ENCODE data around the gene ISY1. TPM values are rescaled to one million over a fixed set of nuclear protein-coding genes. Genes with fewer than 3 reads are reported as not detected.

ISY1 gene
- total RNA-seq = 10 to 100 TPM; 24.5 to 28.4 TPM
- 10 to 100 TPM; 23.1 to 39.6 TPM for polyA plus RNA-seq
- long read RNA-seq, donor 1, transcript ISY1-203 (11 exons, 3,842 nt) = major isoform, 15 of 16 reads
- long read RNA-seq, donor 1, partial matches to known transcripts = 0 of 16 reads
- long read RNA-seq, donor 1, other reads (novel, unspliced or antisense) = 0 of 16 reads
- long read RNA-seq, donor 2, transcript ISY1-203 (11 exons, 3,842 nt) = major isoform, 5 of 6 reads
- long read RNA-seq, donor 2, partial matches to known transcripts = 0 of 6 reads
- long read RNA-seq, donor 2, other reads (novel, unspliced or antisense) = 0 of 6 reads
- long read RNA-seq, donor 3, transcript ISY1-203 (11 exons, 3,842 nt) = major isoform, 7 of 7 reads
- long read RNA-seq, donor 3, partial matches to known transcripts = 0 of 7 reads
- long read RNA-seq, donor 3, other reads (novel, unspliced or antisense) = 0 of 7 reads
- long read RNA-seq, donor 4, transcript ISY1-203 (11 exons, 3,842 nt) = major isoform, 7 of 8 reads
- long read RNA-seq, donor 4, partial matches to known transcripts = 0 of 8 reads
- long read RNA-seq, donor 4, other reads (novel, unspliced or antisense) = 0 of 8 reads
- long read RNA-seq, donor 5, transcript ISY1-203 (11 exons, 3,842 nt) = major isoform, 11 of 16 reads
- long read RNA-seq, donor 5, partial matches to known transcripts = 5 of 16 reads
- long read RNA-seq, donor 5, other reads (novel, unspliced or antisense) = 0 of 16 reads

- peak; percentile 94 to 99 (median 99) for DNase-seq
Observed at GRCh38 chr3:129160891-129161859, at the start of gene ISY1. Gene ISY1, minus strand, starts transcription at chr3:129161063. Its CDS starts 88 bp downstream, at chr3:129160975.

GRCh38 chr3:129207479-129207878 lies 46.6 kb upstream of the ISY1 start:
- H3K27ac ChIP-seq (ENCODE audit: low read depth in 1 of 2, low read length in 1 of 2) = no peak overlapping the region
- ATAC-seq (ENCODE audit: insufficient read depth, low FRiP score) (no peak), DNase-seq (peak; percentile 84 to 93 (median 92))
- H3K9me3 ChIP-seq (ENCODE audit: control insufficient read depth in 4 of 4, insufficient read depth in 3 of 4, low read length in 3 of 4) = no peaks in the 10 kb centered on the region
- WGBS, 2 donors = 61 to 74% methylated on average over 4 of the region's 4 CpGs
- TF ChIP-seq CTCF (IDR thresholded peaks at IDR 0.05; ENCODE audit: control extremely low read depth, extremely low read depth) = no peak
- no peak overlapping the region for H3K4me3 ChIP-seq
- H3K9ac ChIP-seq (ENCODE audit: insufficient read depth in 1 of 2, low read length in 2 of 2) = no peak overlapping the region
- H3K27me3 ChIP-seq (ENCODE audit: control insufficient read depth in 3 of 3, insufficient read depth in 3 of 3, low read length in 2 of 3) = no peaks in the 10 kb centered on the region
- H3K4me1 ChIP-seq (ENCODE audit: control insufficient read depth in 5 of 5, insufficient read depth in 5 of 5, low read length in 5 of 5) = peaks cover 0 to 15% (median 3%) of the 10 kb centered on the region in 5 donors
- no peaks in the 10 kb centered on the region for H3K36me3 ChIP-seq (ENCODE audit: control insufficient read depth in 4 of 4, insufficient read depth in 4 of 4, low read length in 4 of 4)

More at GRCh38 chr3:129160891-129161859, at the start of gene ISY1:
- WGBS, 2 donors = 0% methylated on average over 64 to 67 of the region's 67 CpGs
- peak; percentile 90 for ATAC-seq (ENCODE audit: insufficient read depth, low FRiP score)
- Histone ChIP-seq H3K27ac (ENCODE audit: low read depth in 1 of 2, low read length in 1 of 2) (peak within 1 kb of the TSS; percentile 94 to 96), H3K9me3 (ENCODE audit: control insufficient read depth in 4 of 4, insufficient read depth in 3 of 4, low read length in 3 of 4) (no peaks in the 10 kb centered on the region), H3K4me1 (ENCODE audit: control insufficient read depth in 5 of 5, insufficient read depth in 5 of 5, low read length in 5 of 5) (peaks cover 1 to 20% (median 14%) of the 10 kb centered on the region in 5 donors), H3K36me3 (ENCODE audit: control insufficient read depth in 4 of 4, insufficient read depth in 4 of 4, low read length in 4 of 4) (peaks cover 7 to 16% (median 9%) of the 10 kb centered on the region in 4 donors), H3K9ac (ENCODE audit: insufficient read depth in 1 of 2, low read length in 2 of 2) (peak within 1 kb of the TSS; percentile 80 to 98), H3K27me3 (ENCODE audit: control insufficient read depth in 3 of 3, insufficient read depth in 3 of 3, low read length in 2 of 3) (no peaks in the 10 kb centered on the region), H3K4me3 (peak within 1 kb of the TSS; percentile 79)
- TF ChIP-seq CTCF (IDR thresholded peaks at IDR 0.05; ENCODE audit: control extremely low read depth, extremely low read depth) = peak; percentile 30

- H3K36me3 ChIP-seq (ENCODE audit: control insufficient read depth in 4 of 4, insufficient read depth in 4 of 4, low read length in 4 of 4) = no peaks in the 10 kb centered on the region
- no peaks in the 10 kb centered on the region for H3K9me3 ChIP-seq (ENCODE audit: control insufficient read depth in 4 of 4, insufficient read depth in 3 of 4, low read length in 3 of 4)
- H3K4me3 ChIP-seq = no peak overlapping the region
- H3K9ac ChIP-seq (ENCODE audit: insufficient read depth in 1 of 2, low read length in 2 of 2) = no peak overlapping the region
- H3K27ac ChIP-seq (ENCODE audit: low read depth in 1 of 2, low read length in 1 of 2) = no peak overlapping the region
- 79 to 86% methylated on average over 8 of the region's 8 CpGs for WGBS, 2 donors
- TF ChIP-seq CTCF (IDR thresholded peaks at IDR 0.05; ENCODE audit: control extremely low read depth, extremely low read depth) = no peak
- H3K27me3 ChIP-seq (ENCODE audit: control insufficient read depth in 3 of 3, insufficient read depth in 3 of 3, low read length in 2 of 3) = no peaks in the 10 kb centered on the region
- no peak for ATAC-seq (ENCODE audit: insufficient read depth, low FRiP score)
- no peak for DNase-seq
- H3K4me1 ChIP-seq (ENCODE audit: control insufficient read depth in 5 of 5, insufficient read depth in 5 of 5, low read length in 5 of 5) = peaks cover 0 to 6% (median 3%) of the 10 kb centered on the region in 5 donors
Observed at GRCh38 chr3:129205109-129205832, 44.4 kb upstream of the ISY1 start.
